WERI-Rb-1 (cell line): ENCODE measurements around the gene HMG20A.

Experiments used
- DNase-seq: peaks from one replicate; pipeline ENCODE4 v3.0.0-alpha.2; 2020
- H3K27ac ChIP-seq: fragments of 250-450 bp; sonication (Bioruptor Pico); 2 replicates; pipeline ENCODE4 v1.5.1; 2020; ENCODE audit warnings: mild to moderate bottlenecking, moderate library complexity
- H3K27me3 ChIP-seq: fragments of 250-450 bp; sonication (Bioruptor Pico); 2 replicates; pipeline ENCODE4 v1.5.1; 2021; ENCODE audit warnings: mild to moderate bottlenecking, low read depth, moderate library complexity; ENCODE audit not compliant: insufficient read depth, severe bottlenecking
- H3K36me3 ChIP-seq: fragments of 250-450 bp; sonication (Bioruptor Pico); 2 replicates; pipeline ENCODE4 v1.5.1; 2020; ENCODE audit warnings: mild to moderate bottlenecking, moderate library complexity
- H3K4me3 ChIP-seq: 2 replicates; pipeline ENCODE4 v1.5.1; 2011; ENCODE audit warnings: low read depth, mild to moderate bottlenecking, control low read depth, low read length
- H3K9me3 ChIP-seq: fragments of 250-450 bp; sonication (Bioruptor Pico); 2 replicates; pipeline ENCODE4 v1.5.1; 2021; ENCODE audit warnings: mild to moderate bottlenecking, moderate library complexity; ENCODE audit not compliant: severe bottlenecking
- CTCF ChIP-seq: IDR thresholded peaks from 2 replicates; pipeline ENCODE4 v1.5.1; 2011; ENCODE audit warnings: low read depth, mild to moderate bottlenecking, control low read depth, inconsistent platforms, low read length

The HMG20A gene

GRCh38 chr15:77516076-77516475 lies 95.4 kb downstream of the HMG20A start:
- no peak overlapping the region for H3K4me3 ChIP-seq
- H3K27ac ChIP-seq = no peak overlapping the region
- no peak for TF ChIP-seq CTCF
- no peaks in the 10 kb centered on the region for H3K27me3 ChIP-seq
- no peaks in the 10 kb centered on the region for H3K9me3 ChIP-seq
- H3K36me3 ChIP-seq = no peaks in the 10 kb centered on the region
- no peak for DNase-seq

DNA sequence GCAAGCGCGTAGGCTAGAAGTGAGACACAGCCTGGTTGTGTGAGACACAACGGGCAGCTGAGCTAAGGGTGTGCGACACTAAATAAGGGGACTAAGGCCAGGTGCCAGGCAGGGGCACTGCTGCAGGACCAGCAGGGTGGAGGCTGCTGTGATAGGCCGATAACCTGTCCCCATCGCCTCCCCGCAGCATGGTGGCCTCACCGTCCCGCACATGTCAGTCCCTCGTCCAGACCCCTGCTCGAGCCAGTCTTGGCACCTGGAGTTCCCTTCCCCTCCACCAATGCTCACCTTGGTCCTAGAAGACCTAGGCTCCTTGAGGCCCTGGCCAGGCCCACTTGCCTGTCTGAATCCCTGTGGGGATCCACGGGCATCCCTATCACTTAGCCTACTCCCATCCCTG lies 96.1 kb downstream of the HMG20A start:
- Histone ChIP-seq H3K27ac (no peak overlapping the region), H3K9me3 (no peaks in the 10 kb centered on the region), H3K36me3 (no peaks in the 10 kb centered on the region), H3K4me3 (no peak overlapping the region), H3K27me3 (no peaks in the 10 kb centered on the region)
- no peak for DNase-seq
- no peak for TF ChIP-seq CTCF

DNA sequence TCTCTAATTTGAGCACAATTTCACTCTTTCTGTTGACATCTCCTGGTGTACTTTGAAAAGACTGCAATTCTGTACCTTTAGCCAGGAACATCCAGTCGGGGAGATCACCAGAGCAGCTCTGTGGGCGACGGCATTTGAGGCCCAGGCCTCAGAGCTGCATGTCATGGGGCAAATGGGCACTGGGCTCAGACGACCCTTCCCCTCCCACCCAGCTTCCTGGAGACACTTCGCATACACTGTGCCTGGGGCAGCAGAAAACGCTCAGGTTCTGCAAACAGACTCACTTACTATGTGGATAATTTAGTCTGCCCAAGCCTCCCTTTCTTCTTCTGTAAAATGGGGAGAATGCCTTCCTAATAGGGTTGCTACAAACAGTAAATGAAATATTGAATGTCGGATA lies 96.9 kb downstream of the HMG20A start:
- no peaks in the 10 kb centered on the region for H3K27me3 ChIP-seq
- no peak overlapping the region for H3K27ac ChIP-seq
- no peak for TF ChIP-seq CTCF
- no peak overlapping the region for H3K4me3 ChIP-seq
- H3K9me3 ChIP-seq = no peaks in the 10 kb centered on the region
- DNase-seq = no peak
- no peaks in the 10 kb centered on the region for H3K36me3 ChIP-seq

- H3K9me3 ChIP-seq = no peaks in the 10 kb centered on the region
- no peaks in the 10 kb centered on the region for H3K36me3 ChIP-seq
- H3K4me3 ChIP-seq = no peak overlapping the region
- H3K27ac ChIP-seq = no peak overlapping the region
- H3K27me3 ChIP-seq = no peaks in the 10 kb centered on the region
- DNase-seq = no peak
- no peak for TF ChIP-seq CTCF
Observed at GRCh38 chr15:77518458-77518857, 97.8 kb downstream of the HMG20A start.

DNA sequence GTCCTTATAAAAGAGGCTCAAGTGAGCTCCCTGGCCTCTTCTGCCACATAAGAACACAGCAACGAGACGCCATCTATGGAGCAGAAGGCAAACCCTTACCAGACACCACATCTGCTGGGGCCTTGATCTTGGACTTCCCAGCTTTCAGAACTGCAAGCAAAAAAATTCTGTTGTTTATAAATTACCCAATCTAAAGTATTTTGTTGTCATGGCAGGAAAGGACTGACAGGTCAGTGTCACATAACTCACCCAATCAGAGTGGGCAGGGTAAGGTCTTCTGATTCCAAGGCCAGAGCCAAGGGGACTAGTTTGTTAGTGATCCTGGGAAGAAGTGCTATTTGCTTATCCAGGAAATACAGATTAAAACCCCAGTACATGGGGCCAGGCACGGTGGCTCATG lies 98.9 kb downstream of the HMG20A start:
- H3K27ac ChIP-seq = no peak overlapping the region
- H3K36me3 ChIP-seq = no peaks in the 10 kb centered on the region
- H3K4me3 ChIP-seq = no peak overlapping the region
- no peak for DNase-seq
- TF ChIP-seq CTCF = no peak
- no peaks in the 10 kb centered on the region for H3K9me3 ChIP-seq
- H3K27me3 ChIP-seq = peaks cover 7% of the 10 kb centered on the region

GRCh38 chr15:77521206-77521605 lies 100.5 kb downstream of the HMG20A start:
- TF ChIP-seq CTCF = no peak
- DNase-seq = no peak
- H3K27ac ChIP-seq = no peak overlapping the region
- H3K36me3 ChIP-seq = no peaks in the 10 kb centered on the region
- H3K9me3 ChIP-seq = no peaks in the 10 kb centered on the region
- no peak overlapping the region for H3K4me3 ChIP-seq
- peaks cover 13% of the 10 kb centered on the region for H3K27me3 ChIP-seq
